GM13977 (cell line): ENCODE data around the gene HRCT1.

Experiments
- DNase-seq: peaks from one replicate; pipeline ENCODE4 v3.0.0; 2012; ENCODE audit warnings: low spot score
- in situ Hi-C: fragments of 300-500 bp; cut with MboI; formaldehyde crosslinking; loops from one replicate; pipeline ENCODE4 v1.12.0; 2022; ENCODE audit warnings: low sequenced_read_pairs, low pct_unique_long_range_greater_than_20kb, mixed read lengths, inconsistent platforms; ENCODE audit not compliant: unreplicated experiment
- TF ChIP-seq, protein P1 (sequence below): IDR thresholded peaks from 2 replicates; pipeline ENCODE4 v1.5.1; 2012; ENCODE audit warnings: mild to moderate bottlenecking, control low read depth; ENCODE audit not compliant: insufficient read depth; ENCODE audit errors: extremely low read depth, missing control alignments

Gene HRCT1

GRCh38 chr9:35923927-35924763 lies 18.1 kb downstream of the HRCT1 start:
- no peak for DNase-seq
- in situ Hi-C loops = no loop called here
- TF ChIP-seq, protein P1, sequence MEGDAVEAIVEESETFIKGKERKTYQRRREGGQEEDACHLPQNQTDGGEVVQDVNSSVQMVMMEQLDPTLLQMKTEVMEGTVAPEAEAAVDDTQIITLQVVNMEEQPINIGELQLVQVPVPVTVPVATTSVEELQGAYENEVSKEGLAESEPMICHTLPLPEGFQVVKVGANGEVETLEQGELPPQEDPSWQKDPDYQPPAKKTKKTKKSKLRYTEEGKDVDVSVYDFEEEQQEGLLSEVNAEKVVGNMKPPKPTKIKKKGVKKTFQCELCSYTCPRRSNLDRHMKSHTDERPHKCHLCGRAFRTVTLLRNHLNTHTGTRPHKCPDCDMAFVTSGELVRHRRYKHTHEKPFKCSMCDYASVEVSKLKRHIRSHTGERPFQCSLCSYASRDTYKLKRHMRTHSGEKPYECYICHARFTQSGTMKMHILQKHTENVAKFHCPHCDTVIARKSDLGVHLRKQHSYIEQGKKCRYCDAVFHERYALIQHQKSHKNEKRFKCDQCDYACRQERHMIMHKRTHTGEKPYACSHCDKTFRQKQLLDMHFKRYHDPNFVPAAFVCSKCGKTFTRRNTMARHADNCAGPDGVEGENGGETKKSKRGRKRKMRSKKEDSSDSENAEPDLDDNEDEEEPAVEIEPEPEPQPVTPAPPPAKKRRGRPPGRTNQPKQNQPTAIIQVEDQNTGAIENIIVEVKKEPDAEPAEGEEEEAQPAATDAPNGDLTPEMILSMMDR = no peak

DNA sequence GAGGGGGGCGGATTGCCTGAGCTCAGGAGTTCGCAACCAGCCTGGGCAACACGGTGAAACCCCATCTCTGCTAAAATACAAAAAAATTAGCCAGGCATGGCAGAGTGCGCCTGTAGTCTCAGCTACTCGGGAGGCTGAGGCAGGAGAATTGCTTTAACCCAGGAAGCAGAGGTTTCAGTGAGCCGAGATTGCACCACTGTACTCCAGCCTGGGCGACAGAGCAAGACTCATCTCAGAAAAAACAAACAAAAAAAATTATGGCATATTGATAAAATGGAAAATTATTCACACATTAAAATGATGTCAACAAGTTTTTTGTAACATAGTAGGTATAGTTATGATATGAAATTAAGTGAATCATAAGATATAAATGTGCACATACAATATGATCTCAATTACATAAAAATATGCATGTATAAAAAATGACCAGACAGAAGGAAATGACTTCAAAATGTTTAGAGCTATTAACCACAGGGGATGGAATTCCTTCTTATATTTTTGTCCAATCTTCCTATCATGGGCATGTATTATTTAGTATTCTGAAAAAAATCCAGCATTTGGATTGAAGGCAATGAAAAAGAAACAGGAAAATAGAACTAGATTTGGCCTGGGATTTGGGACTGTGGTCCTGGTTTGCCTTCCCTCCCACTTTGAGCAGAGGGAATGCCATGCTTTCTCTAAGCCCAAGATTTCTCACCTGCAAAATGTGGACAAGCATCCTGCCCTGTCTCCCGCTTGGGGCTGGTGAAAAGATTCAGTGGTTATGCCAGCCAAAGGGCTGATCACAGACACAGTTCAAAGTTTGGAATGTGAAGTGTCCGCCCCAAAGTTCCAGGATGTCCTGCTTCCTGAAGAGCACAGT lies 22.8 kb downstream of the HRCT1 start:
- TF ChIP-seq, protein P1 = no peak
- in situ Hi-C loops = no loop called here
- no peak for DNase-seq

DNA sequence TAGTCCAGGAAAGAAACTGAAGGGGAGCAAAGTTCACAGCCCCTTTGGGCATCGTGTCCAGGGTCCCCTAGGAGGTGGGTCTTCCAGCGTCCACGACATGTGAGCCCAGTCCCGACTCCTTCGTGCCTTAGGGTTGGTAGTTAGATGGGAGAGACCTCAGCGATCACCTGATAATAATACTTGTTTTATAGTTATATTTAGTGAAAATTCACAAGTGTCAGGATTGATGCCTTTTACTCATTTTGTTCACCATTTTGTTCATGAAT lies 23.4 kb downstream of the HRCT1 start:
- TF ChIP-seq, protein P1 = no peak
- in situ Hi-C loops = no loop called here
- no peak for DNase-seq

DNA sequence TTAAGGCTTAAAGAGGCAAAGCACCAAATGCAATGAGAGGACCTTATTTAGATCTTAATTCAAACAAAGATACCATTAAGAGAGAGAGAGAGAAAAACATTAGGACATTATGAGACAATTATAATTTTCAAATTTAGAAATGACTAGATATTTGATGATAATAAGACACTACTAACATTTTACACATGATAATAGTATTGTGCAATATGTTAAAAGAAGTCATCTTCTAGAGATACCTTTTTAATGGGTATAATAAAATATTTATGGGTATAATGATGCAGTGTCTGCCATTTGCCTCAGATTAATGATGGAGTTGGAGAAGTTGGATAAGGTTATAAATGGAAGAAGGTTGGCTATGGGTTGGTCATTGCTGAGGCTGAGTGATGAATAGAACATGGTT lies 24.5 kb downstream of the HRCT1 start:
- TF ChIP-seq, protein P1 = no peak
- DNase-seq = no peak
- in situ Hi-C loops = no loop called here

DNA sequence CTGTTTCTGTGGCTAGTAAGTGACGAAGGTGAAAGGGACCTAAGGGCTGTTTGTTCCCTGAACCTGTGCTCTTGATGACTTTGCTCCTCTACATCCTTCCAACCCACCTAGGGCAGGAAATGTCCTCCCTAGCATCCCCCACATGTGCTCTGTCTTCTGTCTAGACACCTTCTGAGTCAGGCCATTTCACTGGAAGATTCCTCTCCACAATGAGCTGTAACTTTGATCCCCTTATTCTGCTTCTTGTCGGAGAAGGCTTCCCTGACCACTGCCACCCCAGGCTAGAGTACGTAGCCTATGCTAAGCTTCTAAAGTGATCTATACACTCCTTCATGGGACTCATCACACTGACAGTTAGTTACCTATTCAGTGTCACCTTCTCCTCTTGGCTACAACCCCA lies 25.0 kb downstream of the HRCT1 start:
- in situ Hi-C loops = no loop called here
- DNase-seq = no peak
- TF ChIP-seq, protein P1 = no peak

- TF ChIP-seq, protein P1 = no peak
- in situ Hi-C loops = no loop called here
- DNase-seq = no peak
Observed at GRCh38 chr9:35932735-35933134, 26.7 kb downstream of the HRCT1 start.
